Caco-2 (cell line): ENCODE data around the gene PHC2. TPM values are rescaled to one million over a fixed set of nuclear protein-coding genes. Genes with fewer than 3 reads are reported as not detected.

ENCODE experiments used
- BruUV-seq: library from RNA; stranded (reverse); fragments of 400-500 nt; replicated peaks from 2 replicates; lab custom pipeline; 2021; lab: Mats Ljungman, UMichigan
- CTCF ChIA-PET: fragments of 300-600 bp; sonication (Branson Sonifier 250); formaldehyde crosslinking; loops from one replicate; lab custom pipeline; 2022; ENCODE audit warnings: antibody characterized with exemption; lab: Charles Lee
- POLR2A ChIA-PET: fragments of 300-600 bp; sonication (Branson Sonifier 250); formaldehyde crosslinking; loops from one replicate; lab custom pipeline; 2022; ENCODE audit warnings: antibody characterized with exemption; lab: Charles Lee
- DNase-seq, 2 experiments: peaks; one replicate each; pipeline versions ENCODE4 v3.0.0 to v3.0.0-alpha.2; 2020 to 2022
- H3K27me3 ChIP-seq: replicated peaks from 2 replicates; pipeline ENCODE4 v1.6.0; 2011; ENCODE audit warnings: low read length; ENCODE audit not compliant: control insufficient read depth, insufficient read depth
- H3K36me3 ChIP-seq: 2 replicates; pipeline ENCODE4 v1.5.1; 2011; ENCODE audit warnings: low read length; ENCODE audit not compliant: control insufficient read depth, insufficient read depth
- H3K4me1 ChIP-seq: fragments of 250-450 bp; sonication (Bioruptor Pico); 2 replicates; pipeline ENCODE4 v1.5.1; 2020; ENCODE audit warnings: mild to moderate bottlenecking
- H3K4me3 ChIP-seq: 2 replicates; pipeline ENCODE4 v1.5.1; 2011; ENCODE audit warnings: low read depth, mild to moderate bottlenecking, control low read depth, low read length
- H3K9me3 ChIP-seq: fragments of 250-450 bp; sonication (Bioruptor Pico); 2 replicates; pipeline ENCODE4 v1.5.1; 2020; ENCODE audit warnings: mild to moderate bottlenecking, moderate library complexity
- H3K27ac Mint-ChIP-seq: one replicate; pipeline ENCODE4 v1.8.0; 2022; ENCODE audit warnings: mixed read lengths; ENCODE audit not compliant: unreplicated experiment
- H3K27me3 Mint-ChIP-seq: one replicate; pipeline ENCODE4 v1.8.0; 2022; ENCODE audit warnings: mixed read lengths; ENCODE audit not compliant: insufficient read depth, unreplicated experiment
- H3K36me3 Mint-ChIP-seq: one replicate; pipeline ENCODE4 v1.8.0; 2022; ENCODE audit warnings: mild to moderate bottlenecking, mixed read lengths; ENCODE audit not compliant: insufficient read depth, unreplicated experiment
- H3K4me1 Mint-ChIP-seq: one replicate; pipeline ENCODE4 v1.8.0; 2022; ENCODE audit warnings: low read depth, mixed read lengths; ENCODE audit not compliant: unreplicated experiment
- H3K4me3 Mint-ChIP-seq: one replicate; pipeline ENCODE4 v1.8.0; 2022; ENCODE audit warnings: mild to moderate bottlenecking, moderate library complexity, mixed read lengths; ENCODE audit not compliant: unreplicated experiment
- H3K9me3 Mint-ChIP-seq: one replicate; pipeline ENCODE4 v1.8.0; 2022; ENCODE audit warnings: mixed read lengths; ENCODE audit not compliant: unreplicated experiment
- CTCF ChIP-seq, 2 experiments: fragments of 200-600 bp in 1 of 2; IDR thresholded peaks; 1 replicate in 1 of 2; 2 replicates in 1 of 2; pipeline versions ENCODE4 v1.5.1 to v1.8.0; 2011 to 2022; ENCODE audit warnings: antibody characterized with exemption in 1 of 2, control low read depth in 1 of 2, inconsistent platforms in 1 of 2, low read depth in 1 of 2, low read length in 1 of 2, mild to moderate bottlenecking in 1 of 2, moderate library complexity in 1 of 2; ENCODE audit not compliant: insufficient read depth in 1 of 2, severe bottlenecking in 1 of 2, unreplicated experiment in 1 of 2
- intact Hi-C: fragments of 100-400 bp; cut with micrococcal nuclease; formaldehyde crosslinking; loops from one replicate; pipeline ENCODE4 v1.10.0; 2022; ENCODE audit not compliant: unreplicated experiment
- total RNA-seq: library from RNA; stranded (reverse); gene quantifications from 2 replicates; pipeline ENCODE4 v1.2.3, GENCODE V29; 2022

PHC2 gene
- total RNA-seq, 1 experiment from 2014 or later: 35.2 TPM

- POLR2A ChIA-PET: no interaction called here
- no peaks in the 10 kb centered on the region for H3K9me3 ChIP-seq
- Mint-ChIP-seq H3K4me3 (peak overlapping the region; percentile 11), H3K27me3 (no peaks in the 10 kb centered on the region), H3K4me1 (peaks cover 27% of the 10 kb centered on the region), H3K9me3 (no peaks in the 10 kb centered on the region), H3K36me3 (peaks cover 21% of the 10 kb centered on the region), H3K27ac (no peak overlapping the region)
- H3K4me3 ChIP-seq: no peak overlapping the region
- peaks cover 60% of the 10 kb centered on the region for H3K4me1 ChIP-seq
- no peaks in the 10 kb centered on the region; the same call in 1 of the 2 replicates for H3K36me3 ChIP-seq
- no peaks in the 10 kb centered on the region for H3K27me3 ChIP-seq
- intact Hi-C loops: no loop called here
- no TSS peak for BruUV-seq
- no peak for TF ChIP-seq CTCF (IDR thresholded peaks at IDR 0.05; ENCODE audit: insufficient read depth in 1 of 2, low read depth in 1 of 2, low read length in 1 of 2, severe bottlenecking in 1 of 2, unreplicated experiment in 1 of 2)
- CTCF ChIA-PET: interaction anchor here (0.7 to 1.7 kb wide), 3 partner anchors 47 to 205 kb away, joined by 3 to 9 read pairs (median 3); no protein-coding TSS in a partner anchor
- peak; percentile 65 to 70 for DNase-seq
Observed at GRCh38 chr1:33342041-33342723, 88.7 kb downstream of the PHC2 start.

- peaks cover 50% of the 10 kb centered on the region for H3K4me1 ChIP-seq
- no peak for DNase-seq
- no peaks in the 10 kb centered on the region for H3K9me3 Mint-ChIP-seq
- H3K27me3 Mint-ChIP-seq: no peaks in the 10 kb centered on the region
- no peaks in the 10 kb centered on the region for H3K9me3 ChIP-seq
- no peak overlapping the region for H3K27ac Mint-ChIP-seq
- no peaks in the 10 kb centered on the region; the same call in 1 of the 2 replicates for H3K36me3 ChIP-seq
- BruUV-seq: no TSS peak
- no peaks in the 10 kb centered on the region for H3K27me3 ChIP-seq
- H3K4me3 ChIP-seq: no peak overlapping the region
- ChIA-PET POLR2A (no interaction called here), CTCF (no interaction called here)
- H3K36me3 Mint-ChIP-seq: peaks cover 17% of the 10 kb centered on the region
- TF ChIP-seq CTCF (IDR thresholded peaks at IDR 0.05; ENCODE audit: insufficient read depth in 1 of 2, low read depth in 1 of 2, low read length in 1 of 2, severe bottlenecking in 1 of 2, unreplicated experiment in 1 of 2): no peak
- no peak overlapping the region for H3K4me3 Mint-ChIP-seq
- peaks cover 20% of the 10 kb centered on the region for H3K4me1 Mint-ChIP-seq
- intact Hi-C loops: no loop called here
Observed at GRCh38 chr1:33341190-33341589, 89.7 kb downstream of the PHC2 start.

GRCh38 chr1:33339413-33339812 is 91.5 kb downstream of the PHC2 start:
- Mint-ChIP-seq H3K4me3 (no peak overlapping the region), H3K4me1 (peaks cover 20% of the 10 kb centered on the region), H3K27me3 (no peaks in the 10 kb centered on the region), H3K27ac (no peak overlapping the region), H3K36me3 (peaks cover 17% of the 10 kb centered on the region), H3K9me3 (no peaks in the 10 kb centered on the region)
- intact Hi-C loops: loop anchor here (5.0 kb wide), 1 partner anchor 42 kb away; no protein-coding TSS in a partner anchor
- H3K4me3 ChIP-seq: no peak overlapping the region
- H3K36me3 ChIP-seq: no peaks in the 10 kb centered on the region; the same call in 1 of the 2 replicates
- BruUV-seq: no TSS peak
- ChIA-PET POLR2A (interaction anchor here (1.0 kb wide), 1 partner anchor 9 kb away, joined by 3 read pairs; no protein-coding TSS in a partner anchor), CTCF (no interaction called here)
- H3K4me1 ChIP-seq: peaks cover 49% of the 10 kb centered on the region
- TF ChIP-seq CTCF (IDR thresholded peaks at IDR 0.05; ENCODE audit: insufficient read depth in 1 of 2, low read depth in 1 of 2, low read length in 1 of 2, severe bottlenecking in 1 of 2, unreplicated experiment in 1 of 2): no peak
- H3K27me3 ChIP-seq: no peaks in the 10 kb centered on the region
- no peaks in the 10 kb centered on the region for H3K9me3 ChIP-seq
- DNase-seq: no peak
